ENCODE measurements around the gene STK11.

DNA sequence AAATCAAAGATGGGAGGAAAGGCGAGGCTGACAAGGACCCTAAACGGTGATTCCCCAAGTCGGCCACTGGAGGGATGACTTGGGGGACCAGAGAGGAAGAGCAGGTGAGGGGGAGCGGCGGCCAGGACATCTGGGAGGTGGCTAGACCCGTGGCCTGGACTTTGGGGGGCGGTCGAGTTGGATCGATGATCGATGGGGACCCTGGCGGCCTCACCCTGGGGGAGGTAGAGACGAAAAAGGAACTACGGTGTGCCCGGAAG lies 55.9 kb downstream of the STK11 start:
- TF ChIP-seq MAZ (IDR thresholded peaks at IDR 0.05; ENCODE audit: borderline replicate concordance, low read depth, low read length), result no peak
- peak; percentile 22; the same call in 1 of the 2 replicates for TF ChIP-seq CTCF (conservative IDR thresholded peaks at IDR 0.05; ENCODE audit: low read depth, low read length)
- no peak for TF ChIP-seq MXI1 (IDR thresholded peaks at IDR 0.05; ENCODE audit: borderline replicate concordance, low read depth, low read length)
- no peak for TF ChIP-seq RCOR1 (IDR thresholded peaks at IDR 0.05; ENCODE audit: insufficient replicate concordance, low read length)
- TF ChIP-seq POLR2A (IDR thresholded peaks at IDR 0.05; ENCODE audit: low read depth, low read length), result 0 out of 2 replicates have a peak, but pooled peaks have one; percentile 19
- no peak for TF ChIP-seq RAD21 (IDR thresholded peaks at IDR 0.05; ENCODE audit: low read length)
- no peak for TF ChIP-seq SMC3 (IDR thresholded peaks at IDR 0.05; ENCODE audit: low read depth, low read length)
- no peak for TF ChIP-seq FOS (IDR thresholded peaks at IDR 0.05; ENCODE audit: low read depth, low read length)
- no peak for TF ChIP-seq ELK1 (IDR thresholded peaks at IDR 0.05; ENCODE audit: borderline replicate concordance, low read depth, low read length)
- no peak for TF ChIP-seq MAFK (IDR thresholded peaks at IDR 0.05; ENCODE audit: low read depth, low read length)
- no peak for TF ChIP-seq CEBPB (IDR thresholded peaks at IDR 0.05; ENCODE audit: low read depth, low read length)
- TF ChIP-seq RFX5 (IDR thresholded peaks at IDR 0.05; ENCODE audit: low read depth, low read length), result no peak

Data from IMR-90 (cell line).